ENCODE data around the gene SLC9A3.

Gene SLC9A3

DNA sequence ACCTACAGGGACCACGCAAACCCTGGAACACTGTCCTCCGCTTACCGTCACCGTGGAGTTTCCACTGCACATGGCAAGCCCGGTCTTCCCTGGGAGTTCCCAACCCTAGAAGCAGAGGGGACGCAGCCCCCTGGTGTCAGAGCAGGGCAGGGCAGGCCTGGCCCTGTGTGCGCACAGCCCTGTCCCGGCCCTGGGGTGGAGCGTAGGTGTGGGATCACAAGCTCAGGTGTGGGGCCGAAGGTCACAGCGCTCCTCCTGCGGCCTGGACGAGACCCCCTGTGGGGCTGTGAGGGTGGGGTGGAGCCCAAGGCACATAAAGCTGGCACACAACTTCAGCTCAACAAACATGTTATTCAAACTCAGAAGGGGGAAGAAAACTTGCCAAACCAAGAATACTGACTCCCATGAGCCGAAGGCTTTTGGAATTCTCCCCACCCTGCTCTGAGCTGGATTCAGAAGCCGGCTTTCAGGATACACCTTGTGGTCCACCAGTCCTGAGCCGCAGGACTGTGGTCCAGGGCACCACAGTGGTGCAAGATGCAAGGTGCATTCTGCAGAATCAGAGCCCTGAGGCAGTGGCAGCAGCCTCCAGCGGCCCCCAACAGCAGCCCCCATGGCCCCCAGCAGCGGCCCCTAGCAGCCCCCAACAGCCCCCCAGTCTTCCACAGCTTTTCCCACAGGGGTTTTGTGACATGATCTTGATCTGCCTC, 93.1 kb downstream of the SLC9A3 start (continued):
- TF ChIP-seq ZNF354C (tag by site-specific recombination; IDR thresholded peaks at IDR 0.05; ENCODE audit: borderline replicate concordance, low read depth) (no peak), ZXDB (tag by site-specific recombination; IDR thresholded peaks at IDR 0.05) (no peak), ZBTB48 (tag by site-specific recombination; IDR thresholded peaks at IDR 0.05) (no peak), ZNF621 (tag by site-specific recombination; IDR thresholded peaks at IDR 0.05) (no peak), ZNF146 (tag by site-specific recombination; IDR thresholded peaks at IDR 0.05) (no peak), ZNF768 (tag by site-specific recombination; IDR thresholded peaks at IDR 0.05) (no peak), ZBTB21 (tag by site-specific recombination; IDR thresholded peaks at IDR 0.05) (no peak), ZNF248 (tag by site-specific recombination; IDR thresholded peaks at IDR 0.05) (no peak), ZSCAN16 (tag by site-specific recombination; IDR thresholded peaks at IDR 0.05) (no peak), ZNF335 (tag by site-specific recombination; conservative IDR thresholded peaks at IDR 0.05) (no peak), ZNF626 (tag by site-specific recombination; IDR thresholded peaks at IDR 0.05) (no peak), ZNF138 (tag by site-specific recombination; IDR thresholded peaks at IDR 0.05; ENCODE audit: borderline replicate concordance) (no peak), ZNF629 (tag by site-specific recombination; IDR thresholded peaks at IDR 0.05) (no peak), ZNF560 (tag by site-specific recombination; IDR thresholded peaks at IDR 0.05; ENCODE audit: borderline replicate concordance) (no peak), ZFP3 (tag by site-specific recombination; IDR thresholded peaks at IDR 0.05; ENCODE audit: low read depth) (no peak), SP2 (tag by site-specific recombination; IDR thresholded peaks at IDR 0.05) (no peak), ZNF558 (tag by site-specific recombination; IDR thresholded peaks at IDR 0.05) (no peak), ZNF529 (tag by site-specific recombination; IDR thresholded peaks at IDR 0.05; ENCODE audit: insufficient replicate concordance) (no peak), ZNF610 (tag by site-specific recombination; IDR thresholded peaks at IDR 0.05; ENCODE audit: borderline replicate concordance) (no peak), ZNF600 (tag by site-specific recombination; IDR thresholded peaks at IDR 0.05) (peak; percentile 83), HOXD13 (CRISPR knock-in tag; IDR thresholded peaks at IDR 0.05; ENCODE audit: borderline replicate concordance) (no peak), ZNF843 (tag by site-specific recombination; IDR thresholded peaks at IDR 0.05) (no peak), OVOL3 (tag by site-specific recombination; IDR thresholded peaks at IDR 0.05) (no peak), ZNF2 (tag by site-specific recombination; IDR thresholded peaks at IDR 0.05) (0 out of 2 replicates have a peak, but pooled peaks have one; percentile 39), ZFHX2 (tag by site-specific recombination; conservative IDR thresholded peaks at IDR 0.05) (peak; percentile 37), ZNF561 (tag by site-specific recombination; IDR thresholded peaks at IDR 0.05; ENCODE audit: borderline replicate concordance) (no peak), ZNF623 (tag by site-specific recombination; IDR thresholded peaks at IDR 0.05) (no peak), ZNF37A (tag by site-specific recombination; IDR thresholded peaks at IDR 0.05) (no peak), BCL11B (tag by site-specific recombination; IDR thresholded peaks at IDR 0.05; ENCODE audit: low read depth) (no peak), BCL11A (tag by site-specific recombination; IDR thresholded peaks at IDR 0.05; ENCODE audit: low read depth) (no peak), ZNF10 (tag by site-specific recombination; IDR thresholded peaks at IDR 0.05) (0 out of 2 replicates have a peak, but pooled peaks have one; percentile 36), ZNF701 (tag by site-specific recombination; IDR thresholded peaks at IDR 0.05) (no peak)
- TF ChIP-seq, protein P1, sequence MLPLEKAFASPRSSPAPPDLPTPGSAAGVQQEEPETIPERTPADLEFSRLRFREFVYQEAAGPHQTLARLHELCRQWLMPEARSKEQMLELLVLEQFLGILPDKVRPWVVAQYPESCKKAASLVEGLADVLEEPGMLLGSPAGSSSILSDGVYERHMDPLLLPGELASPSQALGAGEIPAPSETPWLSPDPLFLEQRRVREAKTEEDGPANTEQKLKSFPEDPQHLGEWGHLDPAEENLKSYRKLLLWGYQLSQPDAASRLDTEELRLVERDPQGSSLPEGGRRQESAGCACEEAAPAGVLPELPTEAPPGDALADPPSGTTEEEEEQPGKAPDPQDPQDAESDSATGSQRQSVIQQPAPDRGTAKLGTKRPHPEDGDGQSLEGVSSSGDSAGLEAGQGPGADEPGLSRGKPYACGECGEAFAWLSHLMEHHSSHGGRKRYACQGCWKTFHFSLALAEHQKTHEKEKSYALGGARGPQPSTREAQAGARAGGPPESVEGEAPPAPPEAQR (tag by site-specific recombination; IDR thresholded peaks at IDR 0.05): no peak
- TF ChIP-seq, protein P2, sequence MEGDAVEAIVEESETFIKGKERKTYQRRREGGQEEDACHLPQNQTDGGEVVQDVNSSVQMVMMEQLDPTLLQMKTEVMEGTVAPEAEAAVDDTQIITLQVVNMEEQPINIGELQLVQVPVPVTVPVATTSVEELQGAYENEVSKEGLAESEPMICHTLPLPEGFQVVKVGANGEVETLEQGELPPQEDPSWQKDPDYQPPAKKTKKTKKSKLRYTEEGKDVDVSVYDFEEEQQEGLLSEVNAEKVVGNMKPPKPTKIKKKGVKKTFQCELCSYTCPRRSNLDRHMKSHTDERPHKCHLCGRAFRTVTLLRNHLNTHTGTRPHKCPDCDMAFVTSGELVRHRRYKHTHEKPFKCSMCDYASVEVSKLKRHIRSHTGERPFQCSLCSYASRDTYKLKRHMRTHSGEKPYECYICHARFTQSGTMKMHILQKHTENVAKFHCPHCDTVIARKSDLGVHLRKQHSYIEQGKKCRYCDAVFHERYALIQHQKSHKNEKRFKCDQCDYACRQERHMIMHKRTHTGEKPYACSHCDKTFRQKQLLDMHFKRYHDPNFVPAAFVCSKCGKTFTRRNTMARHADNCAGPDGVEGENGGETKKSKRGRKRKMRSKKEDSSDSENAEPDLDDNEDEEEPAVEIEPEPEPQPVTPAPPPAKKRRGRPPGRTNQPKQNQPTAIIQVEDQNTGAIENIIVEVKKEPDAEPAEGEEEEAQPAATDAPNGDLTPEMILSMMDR (tag by site-specific recombination; IDR thresholded peaks at IDR 0.05): peak; percentile 89
- TF ChIP-seq, protein P3, sequence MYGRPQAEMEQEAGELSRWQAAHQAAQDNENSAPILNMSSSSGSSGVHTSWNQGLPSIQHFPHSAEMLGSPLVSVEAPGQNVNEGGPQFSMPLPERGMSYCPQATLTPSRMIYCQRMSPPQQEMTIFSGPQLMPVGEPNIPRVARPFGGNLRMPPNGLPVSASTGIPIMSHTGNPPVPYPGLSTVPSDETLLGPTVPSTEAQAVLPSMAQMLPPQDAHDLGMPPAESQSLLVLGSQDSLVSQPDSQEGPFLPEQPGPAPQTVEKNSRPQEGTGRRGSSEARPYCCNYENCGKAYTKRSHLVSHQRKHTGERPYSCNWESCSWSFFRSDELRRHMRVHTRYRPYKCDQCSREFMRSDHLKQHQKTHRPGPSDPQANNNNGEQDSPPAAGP (tag by site-specific recombination; IDR thresholded peaks at IDR 0.05): no peak
- TF ChIP-seq, protein P4, sequence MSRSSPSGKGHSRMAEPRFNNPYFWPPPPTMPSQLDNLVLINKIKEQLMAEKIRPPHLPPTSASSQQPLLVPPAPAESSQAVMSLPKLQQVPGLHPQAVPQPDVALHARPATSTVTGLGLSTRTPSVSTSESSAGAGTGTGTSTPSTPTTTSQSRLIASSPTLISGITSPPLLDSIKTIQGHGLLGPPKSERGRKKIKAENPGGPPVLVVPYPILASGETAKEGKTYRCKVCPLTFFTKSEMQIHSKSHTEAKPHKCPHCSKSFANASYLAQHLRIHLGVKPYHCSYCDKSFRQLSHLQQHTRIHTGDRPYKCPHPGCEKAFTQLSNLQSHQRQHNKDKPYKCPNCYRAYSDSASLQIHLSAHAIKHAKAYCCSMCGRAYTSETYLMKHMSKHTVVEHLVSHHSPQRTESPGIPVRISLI (tag by site-specific recombination; IDR thresholded peaks at IDR 0.05): no peak
